ENCODE data around the gene NPIPA7. TPM values are rescaled to one million over a fixed set of nuclear protein-coding genes. Genes with fewer than 3 reads are reported as not detected.

The NPIPA7 gene
- total RNA-seq, 6 experiments from 2014 or later = 6.2 to 12.7 (median 9.9) TPM

Small RNA genes within 50 kb of the gene (microRNA-seq; reads per million reads assigned to microRNA genes)
- not detected for gene MIR6511A3
- gene MIR6770-2 = not detected

Other genes with a start within 250 kb of the NPIPA7 start
- under 1 TPM in 1 of 6 experiments, not detected in 5; 0.18 TPM for gene ABCC6, start 155.6 kb upstream of the NPIPA7 start, total RNA-seq (2021; fragmentation: NEBNext Ultra II Directional; extraction: Animal tissue kit (Norgen Biotek cat#: 25700))
- gene NOMO3, start 146.6 kb upstream of the NPIPA7 start, total RNA-seq (2021; fragmentation: NEBNext Ultra II Directional; extraction: Animal tissue kit (Norgen Biotek cat#: 25700)) = 10 to 100 TPM; 25.9 to 34.9 (median 30.9) TPM